Measurements from ENCODE around the gene ACTR6.
"Not testable (repeated sequence)": the region's sequence is repeated elsewhere in the genome, so short reads cannot be mapped to it uniquely, and the experiment has no call there.

Gene ACTR6

GRCh38 chr12:100166232-100166631 lies 34.4 kb upstream of the ACTR6 start:
- TF ChIP-seq MYC (IDR thresholded peaks at IDR 0.05; ENCODE audit: low read depth, low read length) (no peak), CTCF (IDR thresholded peaks at IDR 0.05; ENCODE audit: low read depth, low read length) (no peak), MAX (IDR thresholded peaks at IDR 0.05; ENCODE audit: low read depth, low read length) (no peak), POLR2A (IDR thresholded peaks at IDR 0.05; ENCODE audit: extremely low read depth, insufficient read length) (no peak)
- DNase-seq (ENCODE audit: low read depth) = no peak

DNA sequence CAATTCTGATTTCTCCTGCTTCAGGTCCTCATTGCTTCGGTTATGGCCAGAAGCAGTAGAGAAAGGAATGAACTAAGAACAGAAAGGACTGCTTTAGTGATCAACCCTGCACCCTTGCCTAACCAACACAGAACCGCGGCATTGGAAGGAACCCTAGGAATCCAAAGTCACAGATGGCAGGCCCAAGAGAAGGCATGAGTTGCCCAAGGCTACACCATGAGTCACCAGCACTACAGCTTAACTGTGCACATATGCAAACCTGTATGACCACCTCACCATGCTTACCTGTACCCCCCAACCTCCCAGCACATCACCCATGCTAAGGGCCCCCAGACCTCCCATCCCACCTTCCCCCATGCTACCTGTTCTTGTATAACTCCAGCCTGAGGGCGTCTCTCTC lies 32.1 kb upstream of the ACTR6 start:
- DNase-seq (ENCODE audit: low read depth) = no peak
- H3K4me3 ChIP-seq (ENCODE audit: low read depth, low read length) = no peak overlapping the region
- no peak for TF ChIP-seq MYC (IDR thresholded peaks at IDR 0.05; ENCODE audit: low read depth, low read length)
- TF ChIP-seq MAX (IDR thresholded peaks at IDR 0.05; ENCODE audit: low read depth, low read length) = no peak
- TF ChIP-seq POLR2A (IDR thresholded peaks at IDR 0.05; ENCODE audit: extremely low read depth, insufficient read length) = no peak

More at GRCh38 chr12:100166232-100166631, 34.4 kb upstream of the ACTR6 start:
- no peak overlapping the region for H3K4me3 ChIP-seq (ENCODE audit: low read depth, low read length)

DNA sequence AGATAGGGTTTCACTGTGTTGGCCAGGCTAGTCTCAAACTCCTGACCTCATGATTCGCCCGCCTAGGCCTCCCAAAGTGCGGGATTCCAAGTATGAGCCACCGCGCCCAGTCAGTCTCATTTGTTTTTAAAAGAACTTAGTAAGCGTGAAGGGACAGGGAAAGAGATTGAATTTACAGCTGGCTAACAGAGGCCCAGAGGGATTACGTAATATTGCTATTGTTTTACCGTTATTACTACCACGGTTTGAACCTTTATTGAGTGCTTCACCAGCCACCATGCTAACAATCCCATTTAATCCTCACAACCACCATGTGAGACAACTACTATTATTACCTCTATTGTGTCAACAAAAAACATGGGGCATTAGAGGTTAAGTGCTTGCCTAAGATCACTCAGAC lies 31.3 kb upstream of the ACTR6 start:
- TF ChIP-seq POLR2A (IDR thresholded peaks at IDR 0.05; ENCODE audit: extremely low read depth, insufficient read length) (no peak), MYC (IDR thresholded peaks at IDR 0.05; ENCODE audit: low read depth, low read length) (no peak), MAX (IDR thresholded peaks at IDR 0.05; ENCODE audit: low read depth, low read length) (no peak), CTCF (IDR thresholded peaks at IDR 0.05; ENCODE audit: low read depth, low read length) (no peak)
- no peak for DNase-seq (ENCODE audit: low read depth)
- H3K4me3 ChIP-seq (ENCODE audit: low read depth, low read length) = no peak overlapping the region

DNA sequence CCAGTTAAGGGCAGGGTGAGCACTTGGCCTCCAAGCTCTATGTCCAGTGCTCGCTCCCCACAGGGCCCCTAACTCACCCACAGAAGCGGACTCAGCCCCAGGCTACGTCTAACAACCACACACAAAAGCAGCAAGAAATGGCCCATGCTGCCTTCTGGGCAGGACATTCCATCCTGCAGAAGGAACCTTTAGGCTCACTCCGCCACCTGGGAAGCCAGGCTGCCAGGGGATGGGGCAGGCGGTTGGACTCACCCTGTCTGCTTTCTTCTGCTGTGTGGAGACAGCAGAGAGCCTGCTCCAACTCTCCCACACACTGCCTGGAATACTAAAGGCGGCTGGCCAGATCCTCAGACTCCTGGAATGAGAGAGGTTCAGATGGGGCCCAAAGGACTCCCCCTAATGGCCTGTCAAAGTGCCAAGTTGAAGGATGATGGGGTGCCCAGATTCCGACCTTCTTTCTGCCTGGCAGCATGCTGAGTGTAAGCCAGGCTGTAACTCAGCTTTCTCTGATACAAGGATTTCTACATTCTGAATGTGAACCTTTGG lies 30.2 kb upstream of the ACTR6 start:
- TF ChIP-seq POLR2A (IDR thresholded peaks at IDR 0.05; ENCODE audit: extremely low read depth, insufficient read length) = no peak
- peak; percentile 5 for TF ChIP-seq CTCF (IDR thresholded peaks at IDR 0.05; ENCODE audit: low read depth, low read length)
- H3K4me3 ChIP-seq (ENCODE audit: low read depth, low read length) = no peak overlapping the region
- DNase-seq (ENCODE audit: low read depth) = no peak

- no peak for TF ChIP-seq MAX (IDR thresholded peaks at IDR 0.05; ENCODE audit: low read depth, low read length)
- no peak for TF ChIP-seq POLR2A (IDR thresholded peaks at IDR 0.05; ENCODE audit: extremely low read depth, insufficient read length)
- TF ChIP-seq CTCF (IDR thresholded peaks at IDR 0.05; ENCODE audit: low read depth, low read length) = no peak
- TF ChIP-seq MYC (IDR thresholded peaks at IDR 0.05; ENCODE audit: low read depth, low read length) = no peak
- DNase-seq (ENCODE audit: low read depth) = no peak
- no peak overlapping the region for H3K4me3 ChIP-seq (ENCODE audit: low read depth, low read length)
These were observed 29.4 kb upstream of the ACTR6 start for GRCh38 chr12:100171248-100171647.

- no peak for TF ChIP-seq POLR2A (IDR thresholded peaks at IDR 0.05; ENCODE audit: extremely low read depth, insufficient read length)
- DNase-seq (ENCODE audit: low read depth) = no peak
- no peak overlapping the region for H3K4me3 ChIP-seq (ENCODE audit: low read depth, low read length)
These were observed 27.5 kb upstream of the ACTR6 start for GRCh38 chr12:100173111-100173510.

- H3K4me3 ChIP-seq (ENCODE audit: low read depth, low read length) = no peak overlapping the region
- TF ChIP-seq MAX (IDR thresholded peaks at IDR 0.05; ENCODE audit: low read depth, low read length) (no peak), MYC (IDR thresholded peaks at IDR 0.05; ENCODE audit: low read depth, low read length) (no peak), POLR2A (IDR thresholded peaks at IDR 0.05; ENCODE audit: extremely low read depth, insufficient read length) (no peak), CTCF (IDR thresholded peaks at IDR 0.05; ENCODE audit: low read depth, low read length) (no peak)
- DNase-seq (ENCODE audit: low read depth) = no peak
These were observed 26.1 kb upstream of the ACTR6 start for GRCh38 chr12:100174495-100174894.

GRCh38 chr12:100176493-100176892 lies 24.1 kb upstream of the ACTR6 start:
- not testable (repeated sequence) for DNase-seq (ENCODE audit: low read depth); H3K4me3 ChIP-seq (ENCODE audit: low read depth, low read length)
